GM21367 (cell line): ENCODE data around the gene RBMS1.

ENCODE experiments used
- ATAC-seq: cut with Tn5 transposase; IDR thresholded peaks from one replicate; pipeline ENCODE4 v1.9.1; 2021; ENCODE audit not compliant: unreplicated experiment

RBMS1 gene

GRCh38 chr2:160389875-160390274, 103.7 kb downstream of the RBMS1 start:
- no peak for ATAC-seq

DNA sequence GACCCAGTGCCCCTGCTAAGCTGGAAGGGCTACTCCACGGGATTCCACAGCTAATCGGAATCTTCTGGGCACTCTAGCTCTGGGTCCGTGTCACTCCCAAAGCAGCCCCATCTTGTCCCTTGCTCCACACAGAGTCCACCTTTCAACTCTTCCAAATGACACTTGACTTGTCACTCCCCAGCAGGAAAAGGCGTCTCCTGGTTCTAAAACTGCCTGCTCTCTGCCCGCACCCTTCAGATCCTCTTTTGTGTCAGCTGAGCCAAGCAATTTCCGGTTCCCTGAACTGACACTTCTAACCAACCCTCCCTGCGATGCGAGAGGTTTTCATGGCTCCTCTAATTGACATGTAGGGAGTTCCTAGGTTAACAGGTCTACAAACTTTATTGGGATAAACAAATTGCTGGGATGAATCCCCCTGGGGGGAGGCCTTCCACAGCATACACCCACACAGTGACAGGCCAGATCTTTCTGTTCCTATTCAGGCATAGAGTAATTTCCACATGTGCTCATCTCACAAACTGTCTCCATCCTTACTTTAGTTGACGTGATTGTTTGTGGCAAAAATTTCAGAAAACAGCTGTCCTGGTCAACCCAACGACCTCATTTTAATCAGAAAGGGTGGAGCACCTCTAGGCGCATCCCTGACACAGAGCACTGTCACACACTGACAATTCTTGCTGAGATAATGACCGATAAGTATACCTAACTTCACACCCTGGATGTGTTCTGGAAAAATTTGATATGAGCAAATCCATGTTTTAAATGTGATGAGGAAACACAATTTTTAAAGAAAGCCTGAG, 104.9 kb downstream of the RBMS1 start:
- ATAC-seq: no peak

- ATAC-seq: no peak
Measured at GRCh38 chr2:160387558-160388262, 105.9 kb downstream of the RBMS1 start.

DNA sequence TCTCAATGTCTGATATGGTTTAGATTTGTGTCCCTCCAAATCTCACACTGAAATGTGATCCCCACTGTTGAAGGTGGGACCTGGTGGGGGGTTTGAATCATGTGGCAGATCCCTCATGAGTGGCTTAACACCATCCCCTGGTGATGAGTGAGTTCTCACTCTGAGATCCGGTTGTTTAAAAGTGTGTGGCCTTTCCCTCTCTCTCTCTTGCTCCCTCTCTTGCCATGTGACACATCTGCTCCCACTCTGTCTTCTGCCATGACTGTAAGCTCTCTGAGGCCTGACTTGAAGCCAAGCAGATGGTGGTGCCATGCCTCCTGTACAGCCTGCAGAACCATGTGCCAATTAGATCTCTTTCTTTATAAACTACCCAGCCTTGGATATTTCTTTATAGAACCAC, 108.8 kb downstream of the RBMS1 start:
- ATAC-seq: no peak

DNA sequence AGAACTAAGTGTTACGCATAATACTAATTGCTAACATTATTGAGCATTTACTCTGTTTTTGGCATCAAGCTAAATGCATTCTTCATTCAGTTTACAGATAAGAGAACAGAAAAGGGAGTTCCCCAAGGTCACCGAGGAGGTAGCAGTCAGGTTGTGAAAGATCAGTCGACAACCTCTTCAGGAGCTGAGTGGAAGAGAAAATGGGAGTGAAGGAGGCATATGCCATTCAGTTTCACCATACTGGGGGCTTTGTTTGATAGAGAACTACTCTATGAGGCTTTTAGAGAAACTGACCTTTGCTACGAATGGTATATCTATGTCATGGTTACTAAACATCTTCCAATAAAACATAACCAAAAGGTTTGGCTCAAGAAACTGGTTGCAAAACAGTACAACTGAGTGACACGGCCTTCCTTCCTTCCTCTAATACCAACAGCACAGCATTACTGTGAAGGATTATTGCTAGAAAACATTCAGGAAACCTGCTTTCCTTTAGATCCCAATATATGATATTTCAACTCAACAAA, 112.1 kb downstream of the RBMS1 start:
- ATAC-seq: no peak

DNA sequence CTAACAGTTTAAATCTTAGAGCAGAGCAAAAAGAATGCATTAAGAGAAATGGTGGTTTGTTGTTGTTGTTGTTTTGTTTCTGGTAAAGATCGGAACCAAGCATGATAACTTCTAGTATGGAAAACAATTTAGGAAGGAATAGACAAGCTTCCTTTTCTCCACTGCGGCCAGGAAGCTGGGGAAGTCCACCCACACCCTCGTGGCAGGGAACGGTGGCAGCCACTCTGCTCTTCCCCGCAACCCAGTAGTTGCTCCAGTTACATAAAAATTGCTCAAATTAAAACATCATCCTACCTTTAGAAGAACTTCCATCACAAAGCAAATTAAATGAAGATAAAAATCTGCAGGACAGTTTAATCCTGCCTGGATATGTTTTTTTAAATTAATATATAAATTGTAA, 113.0 kb downstream of the RBMS1 start:
- ATAC-seq: no peak

GRCh38 chr2:160380000-160380570, 113.5 kb downstream of the RBMS1 start:
- ATAC-seq: no peak

DNA sequence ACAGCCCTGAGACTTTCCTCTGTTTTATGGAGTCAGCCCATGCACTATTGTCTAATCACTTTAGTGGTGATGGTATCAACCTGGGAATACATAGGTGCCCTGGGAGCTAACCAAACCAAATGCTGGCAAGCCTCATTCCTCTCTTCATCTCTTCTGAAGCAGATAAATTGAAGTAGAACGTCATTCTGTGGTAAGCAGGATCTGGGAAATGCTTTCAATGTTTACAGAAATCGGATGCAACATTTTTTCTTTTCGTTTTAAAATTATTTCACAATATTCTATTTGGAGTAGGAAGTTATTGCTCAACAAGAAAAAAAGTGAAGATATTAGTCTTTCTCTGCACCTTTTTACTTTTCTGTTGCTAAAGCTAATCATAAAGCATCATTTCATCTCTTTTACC, 114.2 kb downstream of the RBMS1 start:
- ATAC-seq: no peak

GRCh38 chr2:160377204-160377995, 116.2 kb downstream of the RBMS1 start:
- no peak for ATAC-seq

DNA sequence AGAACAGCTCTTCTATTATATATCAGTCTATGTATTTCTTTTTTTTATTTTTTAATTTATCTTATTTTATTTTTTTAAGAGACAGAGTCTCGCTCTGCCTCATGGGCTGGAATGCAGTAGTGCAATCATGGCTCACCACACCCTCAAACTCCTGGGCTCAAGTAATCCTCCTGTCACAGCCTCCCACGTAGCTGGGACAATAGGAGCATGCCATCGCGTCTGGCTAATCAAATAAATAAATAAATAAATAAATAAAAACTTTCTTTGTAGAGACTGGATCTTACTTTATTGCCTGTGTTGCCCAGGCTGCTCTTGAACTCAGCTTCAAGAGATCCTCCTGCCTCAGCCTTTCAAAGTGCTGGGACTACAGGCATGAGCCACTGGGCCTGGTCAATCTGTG, 117.0 kb downstream of the RBMS1 start:
- ATAC-seq: no peak

GRCh38 chr2:160375802-160376469, 117.7 kb downstream of the RBMS1 start:
- peak; percentile 55 for ATAC-seq

DNA sequence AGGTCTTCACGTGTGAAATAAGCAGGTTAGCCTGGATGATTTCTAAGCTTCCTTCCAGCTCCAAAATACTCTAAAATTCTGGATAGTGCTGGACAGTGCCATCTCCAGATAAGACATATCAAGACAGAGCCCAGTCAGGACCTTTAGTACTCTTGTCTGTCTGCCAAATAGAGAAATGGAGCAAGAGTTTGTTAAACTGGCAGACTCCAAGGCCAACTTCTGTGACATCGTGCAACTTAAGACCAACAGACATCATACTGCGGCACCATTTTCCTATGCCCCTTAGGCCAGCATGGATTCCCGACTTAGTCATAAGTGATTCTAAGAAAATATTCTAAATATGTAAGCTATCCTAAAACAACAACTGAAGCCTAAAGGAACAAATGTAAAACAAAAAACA, 118.6 kb downstream of the RBMS1 start:
- ATAC-seq: no peak

GRCh38 chr2:160373666-160374065, 119.9 kb downstream of the RBMS1 start:
- ATAC-seq: no peak

DNA sequence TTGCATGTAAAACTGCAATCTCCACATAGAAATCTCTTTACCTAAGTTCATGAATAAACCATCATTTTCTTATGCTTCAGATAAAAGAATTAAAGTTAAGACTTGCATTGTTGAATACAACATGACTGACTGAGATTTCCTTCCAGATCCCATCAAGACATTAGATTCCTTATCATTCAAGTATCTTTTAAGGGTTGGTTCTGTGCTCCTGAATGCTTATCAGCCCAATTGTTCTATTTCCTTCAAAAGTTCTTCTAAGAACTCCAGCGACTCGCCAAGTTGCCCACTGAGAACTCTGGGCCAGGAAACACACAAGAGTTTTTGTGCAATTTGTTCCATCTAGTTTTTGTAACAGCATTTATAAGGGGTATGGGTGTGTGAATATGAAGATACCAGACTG, 120.3 kb downstream of the RBMS1 start:
- no peak for ATAC-seq

GRCh38 chr2:160372585-160372984, 121.0 kb downstream of the RBMS1 start:
- ATAC-seq: no peak

- ATAC-seq: no peak
Measured at GRCh38 chr2:160372010-160372356, 121.6 kb downstream of the RBMS1 start.

DNA sequence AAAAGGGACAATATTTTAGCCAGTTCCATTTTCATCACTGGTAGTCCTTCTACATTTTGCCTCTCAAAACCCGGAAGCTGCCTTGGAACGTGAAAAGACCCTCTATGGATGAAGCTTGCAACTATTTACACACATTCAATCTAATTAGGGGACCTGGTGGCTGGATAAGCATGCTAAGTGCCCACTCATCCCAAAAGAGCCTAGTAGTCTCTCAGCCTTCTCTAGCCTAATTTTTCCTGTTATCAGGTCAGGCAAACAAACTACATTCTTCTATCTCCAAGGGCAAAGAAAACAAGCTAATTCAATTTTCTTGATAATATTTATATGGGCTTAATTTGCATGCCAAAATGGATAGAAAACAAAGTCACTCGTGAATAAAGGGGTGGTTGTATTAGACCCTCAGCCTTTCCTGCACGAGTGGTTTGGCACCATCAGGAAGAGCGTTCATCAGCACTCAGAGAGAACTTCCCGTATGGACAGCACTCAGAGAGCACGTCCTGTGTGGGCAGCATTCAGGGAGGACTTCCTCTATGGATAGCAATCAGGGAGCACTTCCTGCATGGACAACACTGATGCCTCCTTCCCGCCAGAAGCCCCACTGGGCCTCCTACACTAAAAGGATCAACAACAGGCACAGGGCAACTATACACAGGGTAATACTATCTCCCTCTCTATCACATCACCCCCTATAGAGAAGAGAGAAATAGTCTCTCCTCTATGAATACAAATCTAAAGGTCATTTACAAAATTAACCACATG, 122.2 kb downstream of the RBMS1 start:
- ATAC-seq: no peak

GRCh38 chr2:160368988-160369930, 124.3 kb downstream of the RBMS1 start:
- no peak for ATAC-seq

- ATAC-seq: peak; percentile 91
Measured at GRCh38 chr2:160367887-160368286, 125.7 kb downstream of the RBMS1 start.
